ENCODE results near the gene ATXN7L3.

GRCh38 chr17:44155488-44155887 is 44.2 kb downstream of the ATXN7L3 start:
- TF ChIP-seq CTCF (conservative IDR thresholded peaks at IDR 0.05 in 1 of 2, IDR thresholded peaks at IDR 0.05 in 1 of 2; ENCODE audit: extremely low read depth in 1 of 2, insufficient read depth in 1 of 2, low read depth in 1 of 2, low read length in 2 of 2) (no peak), EZH2 (IDR thresholded peaks at IDR 0.05; ENCODE audit: borderline replicate concordance, low read length) (no peak)
